Kidney tubule cell (primary cell): ENCODE results near the gene RNF115.
"Not testable (repeated sequence)": the region's sequence is repeated elsewhere in the genome, so short reads cannot be mapped to it uniquely, and the experiment has no call there.

Experiments
- DNase-seq: peaks from one replicate; pipeline ENCODE4 v3.0.0-alpha.2; 2018; ENCODE audit warnings: low spot score

Gene RNF115

DNA sequence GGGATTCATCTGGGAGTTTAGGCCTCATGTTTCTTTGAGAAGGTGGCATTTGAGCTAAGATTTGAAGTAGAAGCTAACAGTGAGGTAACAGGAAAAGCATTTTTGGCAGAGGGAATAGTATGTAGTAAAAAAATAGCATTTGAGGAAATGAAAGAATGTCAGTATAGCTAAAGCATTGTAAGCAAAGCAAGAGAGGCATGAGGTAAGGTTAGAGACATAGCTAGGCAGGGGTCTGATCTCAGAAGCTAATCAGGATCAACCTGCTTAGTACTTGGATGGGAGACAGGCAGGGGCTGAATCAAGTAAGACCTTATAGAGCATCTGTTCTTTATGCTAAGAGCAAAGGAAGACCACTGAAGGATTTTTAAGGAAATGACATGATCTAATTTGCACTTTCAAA lies 4.1 kb upstream of the RNF115 start:
- DNase-seq = no peak

DNA sequence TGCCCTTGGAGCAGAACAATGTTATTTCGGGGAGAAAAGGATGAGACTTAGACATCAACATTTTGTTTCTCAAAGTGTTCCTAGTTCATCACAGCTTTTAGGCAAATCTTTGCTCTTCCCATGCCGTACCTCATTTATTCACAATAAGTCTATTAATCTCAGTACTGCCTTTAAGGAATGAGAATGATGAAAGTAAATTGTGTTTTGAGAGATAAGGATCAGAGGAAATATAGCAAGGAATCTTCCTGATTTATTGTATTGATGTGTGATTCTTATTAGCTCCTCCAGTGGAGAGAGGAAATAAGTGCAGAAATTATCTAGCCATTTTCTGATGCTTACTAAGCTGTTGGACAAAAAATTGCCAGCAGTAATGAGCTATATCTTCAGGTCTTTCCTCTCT lies 2.1 kb upstream of the RNF115 start:
- no peak for DNase-seq

DNA sequence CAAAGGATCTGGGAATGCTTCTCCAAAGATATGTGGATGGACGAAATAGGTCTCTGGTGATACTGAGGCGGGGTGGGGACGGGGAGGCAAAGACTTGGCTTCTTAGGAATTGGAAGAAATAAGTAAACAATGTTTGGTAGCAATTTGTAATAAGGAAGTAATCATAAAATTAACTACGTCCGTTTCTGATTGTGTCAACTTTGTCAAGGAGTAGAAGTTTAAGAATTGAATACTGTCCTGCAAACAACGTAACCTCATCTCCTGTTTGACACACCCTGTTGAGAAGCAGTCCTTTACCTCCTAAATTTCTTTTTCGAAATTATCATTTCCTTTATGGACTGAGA lies 576 bp upstream of the RNF115 start:
- peak; percentile 25 for DNase-seq

DNA sequence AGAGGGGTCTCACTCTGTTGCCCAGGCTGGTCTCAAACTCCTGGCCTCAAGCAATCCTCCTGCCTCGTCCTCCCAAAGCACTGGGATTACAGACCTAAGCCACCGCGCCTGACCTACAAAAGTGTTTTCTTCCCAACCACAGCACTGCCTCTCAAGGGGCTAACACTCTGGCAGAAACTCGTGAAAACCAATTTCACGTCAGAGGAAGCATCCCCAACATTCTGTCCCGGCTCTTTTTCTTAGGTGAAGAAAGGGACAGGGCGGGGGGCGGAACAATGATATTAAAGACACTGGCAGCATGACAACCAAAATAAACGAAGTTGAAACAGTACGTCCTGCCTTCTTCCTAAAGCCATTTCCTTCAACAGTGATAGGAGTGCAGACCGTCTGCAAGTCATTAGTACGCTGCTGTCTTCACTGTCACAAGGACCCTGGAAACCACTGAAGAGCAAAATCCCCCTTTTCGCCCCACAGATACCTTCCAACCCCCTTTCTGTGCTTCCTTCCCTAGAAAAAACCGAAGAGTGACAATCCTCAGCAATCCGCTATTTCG lies 1.0 kb downstream of the RNF115 start:
- DNase-seq = not testable (repeated sequence)

GRCh38 chr1:145818095-145818494 lies 5.8 kb downstream of the RNF115 start:
- DNase-seq = peak; percentile 79

DNA sequence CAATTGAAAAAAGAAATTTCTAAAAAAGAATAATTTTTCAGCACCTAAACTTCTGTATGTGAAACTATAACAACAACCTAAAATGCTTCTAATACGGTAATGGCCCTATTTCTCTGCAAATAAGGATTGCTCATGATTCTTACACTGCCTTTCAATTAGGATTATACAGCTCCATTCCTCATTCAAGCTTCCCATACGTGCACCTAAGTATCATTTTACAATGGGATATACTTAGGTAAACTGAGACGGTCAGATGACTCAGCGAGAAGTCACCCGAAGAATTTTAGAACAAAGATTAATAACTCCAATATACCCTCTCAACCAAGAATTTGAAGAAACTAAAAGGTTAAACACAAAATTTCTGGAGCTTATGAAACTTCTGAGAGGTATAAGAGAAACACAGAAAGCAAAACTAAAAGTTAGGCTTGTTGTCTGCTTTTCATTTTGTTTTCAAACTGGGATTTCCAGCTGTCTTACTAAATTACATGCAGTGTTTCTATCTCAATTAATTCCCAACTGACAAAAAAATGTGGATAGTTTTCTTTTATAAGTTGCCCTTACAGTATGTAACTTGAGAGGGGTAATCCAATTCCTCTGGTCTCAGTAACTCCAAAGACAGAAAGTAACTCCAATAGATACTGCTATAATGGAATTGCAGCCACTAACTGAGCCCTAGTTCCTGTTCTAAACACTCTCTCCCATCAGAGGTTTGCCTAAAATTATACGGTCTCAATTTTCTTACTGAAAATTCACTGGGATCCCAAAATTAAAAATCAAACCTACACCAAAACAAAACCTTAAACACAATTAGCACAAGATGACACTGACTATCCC lies 10.7 kb downstream of the RNF115 start:
- DNase-seq = not testable (repeated sequence)

DNA sequence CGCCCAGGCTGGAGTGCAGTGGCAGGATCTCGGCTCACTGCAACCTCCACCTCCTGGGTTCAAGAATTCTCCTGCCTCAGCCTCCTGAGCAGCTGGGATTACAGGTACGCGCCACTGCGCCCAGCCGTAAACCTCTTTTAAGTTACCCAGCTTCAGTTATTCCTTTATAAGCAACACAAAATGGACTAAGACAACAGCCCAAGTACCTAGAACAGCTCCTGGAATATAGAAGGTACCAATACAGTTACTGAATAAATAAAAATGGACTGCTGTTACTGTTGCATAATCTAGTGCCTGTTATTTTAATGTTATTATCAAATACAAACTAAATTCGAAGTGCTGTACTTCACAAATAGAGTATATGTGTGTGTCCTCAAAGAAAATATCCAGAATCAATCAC lies 17.1 kb downstream of the RNF115 start:
- no peak for DNase-seq

DNA sequence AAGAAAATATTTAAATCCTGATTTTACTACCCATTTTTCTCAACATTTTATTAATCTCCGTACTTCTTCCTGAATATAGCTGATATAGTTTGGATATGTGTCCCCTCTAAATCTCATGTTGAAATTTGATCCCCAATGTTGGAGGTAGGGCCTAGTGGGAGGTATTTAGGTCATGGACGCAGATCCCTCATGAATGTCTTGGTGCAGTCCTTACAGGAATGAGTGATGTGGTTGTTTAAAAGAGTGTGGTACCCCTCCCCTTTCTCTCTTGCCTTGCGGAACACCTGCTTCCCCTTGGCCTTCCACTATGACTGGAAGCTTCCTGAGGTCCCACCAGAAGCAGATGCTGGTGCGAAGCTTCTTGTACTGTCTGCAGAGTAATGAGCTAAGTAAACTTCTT lies 17.5 kb downstream of the RNF115 start:
- DNase-seq = no peak

DNA sequence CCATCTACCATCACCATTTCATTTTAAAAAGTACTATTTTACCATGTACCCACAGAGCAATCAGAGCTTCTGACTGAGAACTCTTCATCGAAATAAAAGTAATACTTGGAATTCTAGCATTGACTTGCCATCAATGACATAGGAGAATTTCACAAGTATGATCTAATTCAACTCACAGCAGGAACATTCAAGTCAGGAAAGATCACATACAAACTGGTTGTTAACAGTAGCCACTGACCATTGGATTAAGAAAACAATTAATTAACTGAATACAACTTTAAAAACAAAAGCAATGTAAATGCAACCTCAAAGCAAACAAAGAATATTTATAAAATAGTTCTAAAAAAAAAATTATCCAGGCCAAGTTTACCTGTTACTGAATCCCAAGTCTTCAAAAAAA lies 18.8 kb downstream of the RNF115 start:
- DNase-seq = no peak

- no peak for DNase-seq
Observed at GRCh38 chr1:145804235-145805045, 19.5 kb downstream of the RNF115 start.

DNA sequence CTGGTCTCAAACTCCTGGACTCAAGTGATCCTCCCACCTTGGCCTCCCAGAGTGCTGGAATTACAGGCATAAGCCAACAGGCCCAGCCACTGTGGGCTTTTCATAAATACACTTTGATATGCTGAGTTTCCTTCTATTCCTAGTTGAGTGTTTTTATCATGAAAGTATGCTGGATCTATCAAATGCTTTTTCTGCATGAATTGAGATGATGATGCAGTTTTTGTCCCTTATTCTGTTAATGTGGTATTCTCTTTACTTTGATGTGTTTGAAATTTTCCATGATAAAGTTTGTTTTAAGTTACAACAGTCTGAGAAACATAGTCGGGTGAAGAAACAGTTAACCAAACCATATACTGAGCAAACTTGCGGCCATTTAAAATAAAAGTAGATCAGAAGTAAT lies 24.1 kb downstream of the RNF115 start:
- DNase-seq = no peak

GRCh38 chr1:145796753-145797152 lies 27.1 kb downstream of the RNF115 start:
- DNase-seq = no peak

DNA sequence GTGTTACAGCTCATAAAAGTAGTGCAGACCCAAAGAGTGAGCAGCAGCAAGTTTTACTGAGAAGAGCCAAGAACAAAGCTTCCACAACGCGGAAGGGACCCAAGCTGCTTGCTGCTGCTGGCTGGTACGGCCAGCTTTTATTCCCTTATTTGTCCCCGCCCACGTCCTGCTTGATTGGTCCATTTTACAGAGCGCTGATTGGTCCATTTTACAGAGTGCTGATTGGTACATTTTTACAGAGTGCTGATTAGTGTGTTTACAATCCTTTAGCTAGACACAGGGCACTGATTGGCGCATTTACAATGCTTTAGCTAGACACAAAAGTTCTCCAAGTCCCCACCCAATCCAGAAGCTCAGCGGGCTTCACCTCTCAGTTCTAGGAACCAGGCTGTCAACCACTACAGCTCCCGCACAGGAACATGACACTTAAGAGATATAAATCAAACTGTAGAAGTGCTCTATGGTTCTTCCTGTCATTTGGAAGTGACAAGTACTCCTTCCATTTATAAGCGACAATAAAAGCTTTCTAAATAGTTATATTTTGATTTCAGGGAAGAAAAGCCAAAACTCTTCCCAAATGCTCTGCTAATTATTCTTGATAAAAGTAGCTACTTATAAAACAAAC lies 28.5 kb downstream of the RNF115 start:
- no peak for DNase-seq

GRCh38 chr1:145792484-145792883 lies 31.4 kb downstream of the RNF115 start:
- no peak for DNase-seq

DNA sequence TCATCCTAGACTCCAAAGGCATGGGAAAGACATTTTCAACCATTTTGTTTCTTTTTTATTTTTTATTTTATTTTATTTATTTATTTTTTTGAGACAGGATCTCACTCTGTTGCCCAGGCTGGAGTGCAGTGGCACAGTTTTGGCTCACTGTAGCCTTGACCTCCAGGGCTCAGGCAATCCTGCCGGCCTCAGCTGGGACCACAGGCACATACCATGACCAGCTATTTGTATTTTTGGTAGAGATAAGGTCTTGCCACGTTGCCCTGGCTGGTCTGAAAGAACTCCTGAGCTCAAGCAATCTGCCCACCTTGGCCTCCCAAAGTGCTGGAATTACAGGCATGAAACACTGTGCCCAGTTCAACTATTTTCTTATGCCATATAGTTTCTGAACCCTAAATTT lies 32.0 kb downstream of the RNF115 start:
- not testable (repeated sequence) for DNase-seq

GRCh38 chr1:145788580-145788979 lies 35.3 kb downstream of the RNF115 start:
- no peak for DNase-seq

GRCh38 chr1:145786271-145786670 lies 37.6 kb downstream of the RNF115 start:
- no peak for DNase-seq

- peak; percentile 13 for DNase-seq
Observed at GRCh38 chr1:145785547-145785946, 38.3 kb downstream of the RNF115 start.

- no peak for DNase-seq
Observed at GRCh38 chr1:145784409-145784808, 39.5 kb downstream of the RNF115 start.

GRCh38 chr1:145782272-145783099 lies 41.4 kb downstream of the RNF115 start:
- peak; percentile 98 for DNase-seq

- DNase-seq = no peak
Observed at GRCh38 chr1:145778146-145778540, 45.8 kb downstream of the RNF115 start.
